Measurements from ENCODE around the gene CCDC89. TPM values are rescaled to one million over a fixed set of nuclear protein-coding genes. Genes with fewer than 3 reads are reported as not detected.

The CCDC89 gene
- polyA plus RNA-seq, 2 of the 4 experiments (the other 2 are of a cell fraction), result 0.05 TPM; not detected in 1

DNA sequence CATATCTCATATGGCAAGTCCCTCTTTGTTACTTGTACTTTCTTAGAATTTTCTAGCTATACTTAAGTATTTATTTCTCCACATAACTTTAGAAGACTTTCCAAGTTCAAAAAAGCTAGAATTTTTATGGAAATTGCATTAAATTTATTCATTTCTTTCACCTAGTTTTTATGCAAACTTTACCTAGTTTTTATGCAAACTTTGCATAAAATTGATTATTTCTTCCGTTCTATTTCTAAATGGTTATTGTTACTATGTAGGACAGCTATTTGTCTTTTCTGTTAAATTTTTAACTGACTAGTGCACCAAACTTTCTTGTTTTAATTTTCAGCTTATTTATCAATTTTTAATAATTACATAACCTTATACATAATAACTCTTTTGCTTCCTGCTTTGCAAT lies 17.8 kb downstream of the CCDC89 start:
- H3K9me3 ChIP-seq, result no peaks in the 10 kb centered on the region
- no peak overlapping the region for H3K27ac ChIP-seq
- TF ChIP-seq RFX5 (IDR thresholded peaks at IDR 0.05) (no peak), ZNF302 (CRISPR knock-in tag; IDR thresholded peaks at IDR 0.05) (no peak), MAFK (IDR thresholded peaks at IDR 0.05; ENCODE audit: partially characterized antibody) (peak; percentile 70), ATOH8 (CRISPR knock-in tag; IDR thresholded peaks at IDR 0.05; ENCODE audit: low read depth) (no peak), JUN (IDR thresholded peaks at IDR 0.05) (no peak), NFE2L2 (conservative IDR thresholded peaks at IDR 0.05; ENCODE audit: low read length) (no peak)
- TF ChIP-seq, protein P1, sequence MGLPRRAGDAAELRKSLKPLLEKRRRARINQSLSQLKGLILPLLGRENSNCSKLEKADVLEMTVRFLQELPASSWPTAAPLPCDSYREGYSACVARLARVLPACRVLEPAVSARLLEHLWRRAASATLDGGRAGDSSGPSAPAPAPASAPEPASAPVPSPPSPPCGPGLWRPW (IDR thresholded peaks at IDR 0.05), result no peak
- no peak overlapping the region for H3K4me3 ChIP-seq
- FAIRE-seq (no peak), DNase-seq (ENCODE audit: low read depth in 1 of 2, low spot score in 1 of 2) (no peak), ATAC-seq (no peak)
- H3K4me1 ChIP-seq, result peaks cover 6% of the 10 kb centered on the region
- 90% methylated on average over 1 of the region's 1 CpG for WGBS (ENCODE audit: missing lambda C conversion rate)
- no peak overlapping the region for H3K4me2 ChIP-seq
- ChIA-PET CTCF (interaction anchor here (1.0 to 1.6 kb wide), 3 partner anchors 11 to 187 kb away, joined by 3 to 4 read pairs (median 3); partner anchors contain the start of gene CCDC83), POLR2A (no interaction called here)

GRCh38 chr11:85666687-85667086 lies 19.3 kb downstream of the CCDC89 start:
- Histone ChIP-seq H3K4me1 (peaks cover 9% of the 10 kb centered on the region), H3K9me3 (no peaks in the 10 kb centered on the region), H3K27ac (no peak overlapping the region), H3K4me2 (no peak overlapping the region), H3K4me3 (no peak overlapping the region)
- no peak for DNase-seq (ENCODE audit: low read depth in 1 of 2, low spot score in 1 of 2)
- no peak for ATAC-seq
- no peak for FAIRE-seq
- POLR2A ChIA-PET, result no interaction called here
- no peak for TF ChIP-seq KDM5A (IDR thresholded peaks at IDR 0.05)
- no peak for TF ChIP-seq RNF2 (IDR thresholded peaks at IDR 0.05; ENCODE audit: borderline replicate concordance, low read depth)
- TF ChIP-seq ESRRA (IDR thresholded peaks at IDR 0.05; ENCODE audit: borderline replicate concordance, low read length), result no peak
- TF ChIP-seq RAD21 (conservative IDR thresholded peaks at IDR 0.05 in 1 of 2, IDR thresholded peaks at IDR 0.05 in 1 of 2), result no peak
- no peak for TF ChIP-seq ZSCAN20 (CRISPR knock-in tag; IDR thresholded peaks at IDR 0.05)
- no peak for TF ChIP-seq MAFK (IDR thresholded peaks at IDR 0.05; ENCODE audit: partially characterized antibody)
- no peak for TF ChIP-seq HOXB5 (CRISPR knock-in tag; IDR thresholded peaks at IDR 0.05)
- CTCF ChIA-PET, result no interaction called here
- WGBS (ENCODE audit: missing lambda C conversion rate), result 83% methylated on average over 3 of the region's 3 CpGs

DNA sequence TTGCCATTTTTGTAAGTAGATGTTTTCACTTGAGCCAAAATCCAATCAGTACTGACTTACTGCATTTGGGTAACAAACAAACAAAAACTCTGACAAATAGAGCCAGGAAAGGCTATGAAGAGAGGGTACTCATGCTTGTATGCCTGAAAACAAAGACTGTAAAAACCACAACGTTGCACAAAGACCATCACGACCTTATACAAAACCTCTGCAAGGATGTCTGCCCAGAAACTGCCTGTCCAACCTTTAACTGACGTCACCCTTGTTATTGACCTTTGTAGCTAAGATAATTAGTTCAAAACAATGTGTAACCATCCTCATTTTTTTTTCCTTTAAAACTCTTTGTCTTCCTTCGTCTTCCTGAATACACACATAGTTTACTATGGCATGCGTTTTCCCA lies 20.3 kb downstream of the CCDC89 start:
- no peaks in the 10 kb centered on the region for H3K9me3 ChIP-seq
- H3K4me1 ChIP-seq, result peaks cover 18% of the 10 kb centered on the region
- H3K27ac ChIP-seq, result peak overlapping the region; percentile 95 to 96
- WGBS (ENCODE audit: missing lambda C conversion rate), result 72% methylated on average over 5 of the region's 5 CpGs
- CTCF ChIA-PET, result interaction anchor here (2.8 kb wide), 1 partner anchor 15 kb away, joined by 11 read pairs; no protein-coding TSS in a partner anchor
- TF ChIP-seq NPAS2 (CRISPR knock-in tag; IDR thresholded peaks at IDR 0.05; ENCODE audit: borderline replicate concordance), result no peak
- TF ChIP-seq ZFP36 (IDR thresholded peaks at IDR 0.05; ENCODE audit: borderline replicate concordance, partially characterized antibody), result no peak
- TF ChIP-seq FOSL2 (IDR thresholded peaks at IDR 0.05), result no peak
- TF ChIP-seq FOSL2 (CRISPR knock-in tag; IDR thresholded peaks at IDR 0.05), result no peak
- TF ChIP-seq NR3C1 (IDR thresholded peaks at IDR 0.05), result no peak
- TF ChIP-seq POLR2AphosphoS2 (conservative IDR thresholded peaks at IDR 0.05; ENCODE audit: low read length), result no peak
- no peak for TF ChIP-seq EP300 (IDR thresholded peaks at IDR 0.05)
- TF ChIP-seq MYC (IDR thresholded peaks at IDR 0.05; ENCODE audit: borderline replicate concordance, low read length), result no peak
- TF ChIP-seq, protein P2, sequence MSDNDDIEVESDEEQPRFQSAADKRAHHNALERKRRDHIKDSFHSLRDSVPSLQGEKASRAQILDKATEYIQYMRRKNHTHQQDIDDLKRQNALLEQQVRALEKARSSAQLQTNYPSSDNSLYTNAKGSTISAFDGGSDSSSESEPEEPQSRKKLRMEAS (IDR thresholded peaks at IDR 0.05), result no peak
- no peak for TF ChIP-seq BHLHE40 (IDR thresholded peaks at IDR 0.05; ENCODE audit: low read depth, low read length)
- no peak for TF ChIP-seq RCOR1 (IDR thresholded peaks at IDR 0.05; ENCODE audit: low read depth, low read length)
- TF ChIP-seq SMC3 (IDR thresholded peaks at IDR 0.05), result no peak
- H3K4me3 ChIP-seq, result no peak overlapping the region
- ATAC-seq (no peak), FAIRE-seq (peak; percentile 13), DNase-seq (ENCODE audit: low read depth in 1 of 2, low spot score in 1 of 2) (no peak)
- POLR2A ChIA-PET, result interaction anchor here (3.7 kb wide), 1 partner anchor 18 kb away, joined by 37 read pairs; the partner anchor contains the start of gene TMEM126A
- peak overlapping the region; percentile 94 for H3K4me2 ChIP-seq
